Middle frontal gyrus (tissue), 1 donor: ENCODE measurements around the gene DOK6.
"Not testable (repeated sequence)": the region's sequence is repeated elsewhere in the genome, so short reads cannot be mapped to it uniquely, and the experiment has no call there.

Experiments
- DNase-seq: peaks from one replicate; pipeline ENCODE4 v3.0.0-alpha.2; 2015; ENCODE audit warnings: low spot score; ENCODE audit errors: extremely low spot score

DOK6 gene

GRCh38 chr18:69858897-69859296 is 458.2 kb downstream of the DOK6 start:
- no peak for DNase-seq

DNA sequence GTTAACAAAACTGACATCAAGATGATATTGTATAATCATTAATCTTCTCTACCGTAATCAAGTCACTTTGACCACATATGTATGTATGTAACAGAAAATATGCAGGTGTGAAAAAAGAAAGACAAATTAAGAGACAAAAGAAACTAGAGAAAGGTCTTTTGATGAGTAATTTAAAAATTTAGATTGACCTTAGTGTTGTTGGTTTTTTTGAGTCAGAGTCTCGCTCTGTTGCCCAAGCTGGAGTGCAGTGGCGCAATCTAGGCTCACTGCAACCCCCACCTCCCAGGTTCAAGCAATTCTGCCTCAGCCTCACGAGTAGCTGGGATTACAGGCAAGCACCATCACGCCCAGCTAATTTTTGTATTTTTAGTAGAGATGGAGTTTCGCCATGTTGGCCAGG is 464.1 kb downstream of the DOK6 start:
- not testable (repeated sequence) for DNase-seq

DNA sequence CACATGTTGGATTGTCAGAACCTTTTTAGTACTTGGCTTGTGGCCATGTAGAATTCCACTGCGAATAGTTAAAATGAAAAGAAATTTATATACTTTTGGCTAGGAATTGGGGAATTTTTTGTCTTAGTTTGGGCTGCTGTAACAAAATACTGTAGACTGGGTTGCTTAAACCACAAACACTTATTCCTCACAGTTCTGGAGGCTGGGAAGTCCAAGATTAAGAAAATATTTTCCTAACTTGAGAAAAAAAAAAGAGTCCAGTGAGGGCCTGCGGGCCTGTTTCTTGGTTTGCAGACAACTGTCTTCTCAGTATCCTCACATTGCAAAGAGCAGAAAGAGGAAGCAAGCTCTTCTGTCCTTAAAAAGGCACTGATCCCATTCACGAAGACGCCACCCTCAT is 465.1 kb downstream of the DOK6 start:
- DNase-seq: no peak

DNA sequence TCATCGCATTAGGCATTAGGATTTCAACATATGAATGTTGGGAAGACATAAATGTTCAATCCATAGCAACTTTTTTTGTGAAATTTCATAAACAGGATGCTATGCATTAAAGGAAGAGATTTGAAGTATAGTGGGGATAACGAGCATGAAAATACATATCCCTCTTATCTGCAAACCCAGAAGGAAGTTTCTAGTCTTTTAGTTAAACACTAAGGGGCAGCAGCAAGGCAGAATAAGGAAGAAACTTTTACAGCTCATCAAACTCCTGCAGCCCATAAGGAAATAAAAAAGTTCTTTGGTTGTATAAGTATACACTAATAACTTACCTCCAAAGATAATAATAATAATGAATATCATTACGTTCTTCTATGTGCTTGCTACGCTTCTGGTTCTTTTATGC is 465.5 kb downstream of the DOK6 start:
- no peak for DNase-seq

- no peak for DNase-seq
These were observed 470.0 kb downstream of the DOK6 start for GRCh38 chr18:69870736-69871135.

- no peak for DNase-seq
These were observed 470.7 kb downstream of the DOK6 start for GRCh38 chr18:69871363-69871762.

DNA sequence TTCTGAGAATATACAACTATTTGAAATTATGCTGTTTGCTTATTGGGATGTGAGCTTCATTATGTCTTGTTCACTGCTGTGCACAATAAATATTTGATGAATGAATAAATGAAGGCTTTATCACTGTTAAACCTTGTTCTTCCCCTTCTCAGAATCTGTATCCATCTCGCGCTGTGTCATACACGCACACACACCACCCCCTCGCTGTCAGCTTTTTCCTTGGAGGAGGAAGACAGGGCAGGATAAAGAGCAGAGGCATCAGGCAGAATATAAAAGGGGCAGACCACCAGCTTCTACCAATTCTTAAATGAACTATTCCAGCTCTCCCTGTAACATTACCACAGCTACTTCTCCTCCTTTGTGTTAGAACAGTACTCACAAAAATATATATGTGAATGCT is 472.0 kb downstream of the DOK6 start:
- no peak for DNase-seq

DNA sequence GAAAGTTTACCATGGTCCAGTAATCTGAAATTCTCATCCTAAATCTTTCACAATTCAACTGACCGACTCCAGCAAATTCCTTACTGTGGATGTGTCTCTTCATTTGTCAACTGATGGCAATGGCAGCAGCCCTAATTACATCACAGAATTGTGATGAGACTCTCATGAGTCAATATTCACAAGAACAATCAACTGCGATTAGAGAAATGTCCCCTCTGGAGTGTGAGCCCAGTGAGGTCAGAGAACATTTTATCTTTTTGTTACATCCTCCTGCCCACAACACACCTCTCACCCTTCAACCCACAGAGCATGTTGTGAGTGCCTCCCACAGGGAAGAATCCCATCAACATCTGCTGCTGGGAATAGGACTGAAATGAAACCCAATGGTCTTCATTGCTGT is 473.4 kb downstream of the DOK6 start:
- no peak for DNase-seq

GRCh38 chr18:69876490-69876889 is 475.8 kb downstream of the DOK6 start:
- DNase-seq: no peak

- DNase-seq: no peak
These were observed 477.7 kb downstream of the DOK6 start for GRCh38 chr18:69878213-69878933.

DNA sequence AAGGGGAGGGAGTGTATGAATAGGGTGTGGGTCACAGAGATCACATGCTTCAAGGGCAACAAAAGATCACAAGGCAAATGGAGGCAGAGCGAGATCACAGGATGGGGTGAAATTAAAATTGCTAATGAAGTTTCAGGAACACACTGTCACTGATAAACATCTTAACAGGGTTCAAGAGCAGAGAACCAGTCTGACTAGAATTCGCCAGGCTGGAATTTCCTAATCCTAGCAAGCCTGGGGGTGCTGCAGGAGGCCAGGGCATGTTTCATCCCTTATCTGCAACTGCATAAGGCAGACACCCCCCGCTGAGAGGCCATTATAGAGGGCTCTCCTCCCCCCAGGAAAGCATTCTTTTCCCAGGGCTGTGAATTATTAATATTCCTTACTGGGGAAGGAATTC is 478.4 kb downstream of the DOK6 start:
- not testable (repeated sequence) for DNase-seq

DNA sequence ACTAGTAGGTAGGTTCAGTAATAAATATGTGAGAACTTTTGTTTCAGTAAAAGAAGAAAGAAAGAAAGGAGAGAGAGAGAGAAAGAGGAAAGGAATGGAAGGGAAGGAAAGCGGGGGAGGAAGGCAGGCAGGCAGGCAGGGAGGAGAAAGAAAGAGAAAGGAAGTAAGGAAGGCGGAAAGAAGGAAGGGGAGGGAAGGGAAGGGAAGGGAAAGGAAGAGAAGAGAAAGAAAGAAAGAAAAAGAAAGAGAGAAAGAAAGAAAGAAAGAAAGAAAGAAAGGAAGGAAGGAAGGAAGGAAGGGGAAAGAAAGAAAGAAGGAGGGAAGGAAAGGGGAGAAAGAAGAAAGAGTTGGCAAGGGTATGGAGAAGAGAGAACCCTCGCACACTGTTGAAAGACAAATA is 479.4 kb downstream of the DOK6 start:
- DNase-seq: no peak

GRCh38 chr18:69882965-69883668 is 482.4 kb downstream of the DOK6 start:
- DNase-seq: no peak

GRCh38 chr18:69883781-69884180 is 483.1 kb downstream of the DOK6 start:
- DNase-seq: no peak

- DNase-seq: no peak
These were observed 484.7 kb downstream of the DOK6 start for GRCh38 chr18:69885355-69885754.

DNA sequence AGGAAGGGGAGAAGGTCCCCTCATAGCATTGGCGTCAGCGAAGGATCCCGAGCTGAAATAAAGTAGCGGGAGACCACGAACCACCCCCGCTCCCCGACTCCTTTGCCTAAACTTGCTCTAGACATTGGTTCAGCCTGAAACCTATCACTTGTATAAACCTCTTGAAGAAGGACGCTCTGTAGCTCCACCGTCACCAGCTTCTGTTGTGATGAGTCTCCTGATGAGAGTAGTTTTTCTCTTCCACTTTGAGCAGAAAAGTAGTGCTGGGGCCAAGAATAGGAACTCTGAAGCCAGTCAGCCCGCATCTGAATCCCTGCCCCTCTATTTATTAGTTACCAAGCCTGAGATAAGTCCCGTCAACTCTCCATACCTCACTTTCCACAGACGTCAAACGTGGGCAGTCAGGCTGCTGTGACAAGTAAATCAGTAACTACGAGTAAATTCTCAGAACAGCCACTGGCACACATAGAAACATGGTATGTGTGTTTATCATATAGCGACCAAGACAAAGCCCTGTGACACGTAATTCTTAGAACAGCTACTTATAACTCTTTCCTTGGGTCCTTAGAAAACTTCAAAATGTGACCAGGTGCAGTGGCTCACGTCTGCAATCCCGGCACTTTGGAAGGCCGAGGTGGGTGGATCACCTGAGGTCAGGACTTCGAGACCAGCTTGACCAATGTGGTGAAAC is 485.3 kb downstream of the DOK6 start:
- no peak for DNase-seq

- no peak for DNase-seq
These were observed 486.6 kb downstream of the DOK6 start for GRCh38 chr18:69887256-69887655.

DNA sequence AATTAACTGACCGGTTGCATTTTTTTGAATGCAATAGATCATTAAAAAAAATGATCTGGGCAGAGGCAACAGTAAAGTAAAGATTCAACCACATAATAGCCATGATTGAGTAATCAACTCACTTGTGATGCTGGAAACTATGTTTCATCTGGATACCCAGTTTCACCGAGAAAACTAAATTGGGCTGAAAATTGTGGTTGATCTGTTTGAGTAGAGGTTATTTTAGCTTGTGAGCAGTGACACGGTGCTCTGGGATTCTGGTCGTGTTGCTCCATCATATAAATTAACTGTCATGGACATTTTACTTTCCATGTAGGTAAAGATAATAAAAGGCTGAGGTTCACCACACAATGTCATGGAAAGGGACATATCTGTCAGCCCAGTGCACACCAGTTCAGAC is 488.3 kb downstream of the DOK6 start:
- no peak for DNase-seq

DNA sequence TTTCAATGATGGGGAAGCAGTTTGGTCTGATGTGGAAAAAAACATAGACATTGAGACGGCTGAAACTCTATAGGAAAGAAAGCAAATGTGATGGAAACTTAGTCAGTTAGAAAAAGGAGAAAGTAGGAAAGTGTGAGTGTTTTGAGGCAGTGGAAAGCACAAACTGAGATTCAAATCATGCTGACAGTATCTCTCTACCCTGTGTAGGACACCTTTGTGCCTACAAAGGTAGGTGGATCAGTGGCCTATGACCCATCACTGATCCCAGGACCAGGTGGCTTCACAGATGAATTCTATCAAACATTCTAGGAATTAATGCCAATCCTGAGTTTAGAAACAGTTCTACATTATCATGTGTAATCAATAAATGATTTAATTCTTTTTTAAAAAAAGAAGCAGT is 489.9 kb downstream of the DOK6 start:
- no peak for DNase-seq

- no peak for DNase-seq
These were observed 493.8 kb downstream of the DOK6 start for GRCh38 chr18:69894467-69894866.

DNA sequence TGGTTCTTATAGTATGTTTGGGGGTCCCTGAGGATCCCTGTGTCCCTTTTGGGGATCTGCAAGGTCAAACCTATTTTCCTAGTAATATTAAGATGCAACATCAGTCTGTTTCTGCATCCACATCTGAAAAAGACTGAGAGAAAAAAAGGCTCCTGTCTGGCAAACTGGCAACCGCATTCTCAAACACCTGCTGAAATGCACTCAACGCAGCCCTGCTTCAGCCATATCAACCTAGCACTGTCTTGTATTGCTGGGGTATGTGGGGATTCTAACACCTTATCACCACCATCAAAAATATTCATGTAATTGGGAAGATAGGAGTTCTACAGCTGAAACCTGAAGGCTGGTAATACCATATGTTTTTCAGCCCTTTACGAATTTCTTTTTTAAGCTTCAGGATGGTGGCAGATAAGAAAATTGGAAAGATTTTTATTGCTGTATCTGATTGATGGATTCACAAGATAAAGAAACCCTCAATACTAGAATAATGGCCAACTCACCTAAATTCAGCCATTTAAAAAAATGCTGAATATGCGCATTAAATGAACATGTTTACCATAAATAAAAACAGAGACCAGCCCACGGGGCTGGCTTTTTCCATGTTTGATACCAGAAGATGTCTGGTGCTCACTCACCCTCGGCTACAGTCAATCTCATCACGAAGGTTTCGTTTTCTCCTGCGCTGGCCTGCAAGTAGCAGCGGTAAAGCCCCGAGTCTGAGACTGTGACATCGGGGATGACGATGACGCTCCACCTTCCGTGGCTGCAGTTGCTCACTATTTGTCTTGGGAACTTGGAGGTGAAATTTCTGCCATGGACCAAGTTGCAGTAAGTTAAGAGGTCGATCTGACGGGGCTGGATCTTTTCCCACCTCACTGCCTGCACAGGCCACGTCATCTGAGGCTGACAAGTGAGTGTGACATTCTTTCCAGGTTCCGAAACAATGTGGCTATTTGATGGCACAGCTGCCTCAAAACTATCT is 494.7 kb downstream of the DOK6 start:
- no peak for DNase-seq
